ENCODE measurements around the gene OTUB2. TPM values are rescaled to one million over a fixed set of nuclear protein-coding genes. Genes with fewer than 3 reads are reported as not detected.
A peak's percentile ranks its signal among the peaks of the same experiment; 100 is the strongest.

OTUB2 gene
- polyA plus RNA-seq, 1 donor (not counting 4 experiments of a cell fraction or from before 2014, with no cell fraction given), result 2.6 TPM

GRCh38 chr14:93984070-93984469 is 42.1 kb upstream of the OTUB2 start:
- Histone ChIP-seq H3K4me3 (ENCODE audit: control insufficient read depth in 2 of 3, extremely low read depth in 1 of 3, insufficient read depth in 2 of 3, low read depth in 1 of 3, low read length in 3 of 3) (no peak overlapping the region), H3K9me3 (ENCODE audit: control insufficient read depth, low read depth, low read length) (no peaks in the 10 kb centered on the region), H3K36me3 (ENCODE audit: control insufficient read depth in 2 of 2, extremely low read depth in 1 of 2, insufficient read depth in 2 of 2, low read length in 2 of 2) (no peaks in the 10 kb centered on the region), H2AFZ (ENCODE audit: control insufficient read depth, low read length) (no peak overlapping the region), H3K9me1 (ENCODE audit: control insufficient read depth, extremely low read depth, insufficient read depth, low read length) (no peaks in the 10 kb centered on the region), H3K79me2 (ENCODE audit: control insufficient read depth, insufficient read depth, low read length) (no peaks in the 10 kb centered on the region), H3K27ac (ENCODE audit: control insufficient read depth, insufficient read depth, low read length) (no peak overlapping the region), H4K20me1 (ENCODE audit: control insufficient read depth, extremely low read depth, insufficient read depth, low read length) (no peaks in the 10 kb centered on the region), H3K4me1 (ENCODE audit: control insufficient read depth, extremely low read depth, insufficient read depth, low read length) (peaks cover 3% of the 10 kb centered on the region), H3K9ac (ENCODE audit: control insufficient read depth, extremely low read depth, insufficient read depth, low read length) (no peak overlapping the region), H3K4me2 (ENCODE audit: control insufficient read depth, extremely low read depth, insufficient read depth, low read depth, low read length) (no peak overlapping the region), H3K27me3 (ENCODE audit: control insufficient read depth, extremely low read depth, insufficient read depth, low read length) (peaks cover 9% of the 10 kb centered on the region)
- DNase-seq (ENCODE audit: low read depth, low spot score) (no peak), FAIRE-seq (no peak)
- dilution Hi-C loops (cut with MboI; ENCODE audit: extremely low pct_ligation_motif_present, low sequenced_read_pairs), result no loop called here
- TF ChIP-seq CTCF (optimal IDR thresholded peaks at IDR 0.05 in 1 of 3, IDR thresholded peaks at IDR 0.05 in 1 of 3, conservative IDR thresholded peaks at IDR 0.05 in 1 of 3; ENCODE audit: extremely low read depth in 1 of 3, insufficient read depth in 2 of 3, low read length in 3 of 3), result no peak
- TF ChIP-seq EZH2 (IDR thresholded peaks at IDR 0.05; ENCODE audit: low read length), result no peak

DNA sequence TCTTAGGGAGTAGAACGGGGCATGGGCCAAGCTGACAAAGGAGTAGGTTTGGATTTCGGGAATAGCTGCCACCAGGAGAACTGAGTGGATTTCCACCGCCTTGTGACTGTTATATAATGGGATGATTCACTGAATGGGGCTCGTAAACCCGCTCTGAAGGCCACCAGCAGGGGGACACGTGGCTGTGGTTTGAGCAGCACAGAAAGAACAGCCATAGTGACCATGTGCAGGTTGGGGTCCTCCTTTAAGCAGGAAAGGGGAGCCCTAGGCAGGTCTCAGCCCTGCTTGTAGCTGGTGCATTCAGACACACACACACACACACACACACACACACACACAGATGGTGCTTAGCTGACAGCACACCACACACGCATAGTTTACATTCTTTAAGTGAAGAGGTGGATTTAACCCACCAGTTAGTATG is 41.1 kb upstream of the OTUB2 start:
- no peak for FAIRE-seq

More for the DNA sequence above, 41.1 kb upstream of the OTUB2 start:
- Histone ChIP-seq H3K27ac (ENCODE audit: control insufficient read depth, insufficient read depth, low read length) (no peak overlapping the region), H3K9me1 (ENCODE audit: control insufficient read depth, extremely low read depth, insufficient read depth, low read length) (no peaks in the 10 kb centered on the region), H3K4me2 (ENCODE audit: control insufficient read depth, extremely low read depth, insufficient read depth, low read depth, low read length) (no peak overlapping the region), H2AFZ (ENCODE audit: control insufficient read depth, low read length) (no peak overlapping the region), H3K9ac (ENCODE audit: control insufficient read depth, extremely low read depth, insufficient read depth, low read length) (no peak overlapping the region), H3K27me3 (ENCODE audit: control insufficient read depth, extremely low read depth, insufficient read depth, low read length) (peaks cover 9% of the 10 kb centered on the region), H3K9me3 (ENCODE audit: control insufficient read depth, low read depth, low read length) (no peaks in the 10 kb centered on the region), H3K4me1 (ENCODE audit: control insufficient read depth, extremely low read depth, insufficient read depth, low read length) (peaks cover 3% of the 10 kb centered on the region), H3K79me2 (ENCODE audit: control insufficient read depth, insufficient read depth, low read length) (no peaks in the 10 kb centered on the region), H3K36me3 (ENCODE audit: control insufficient read depth in 2 of 2, extremely low read depth in 1 of 2, insufficient read depth in 2 of 2, low read length in 2 of 2) (no peaks in the 10 kb centered on the region), H4K20me1 (ENCODE audit: control insufficient read depth, extremely low read depth, insufficient read depth, low read length) (no peaks in the 10 kb centered on the region), H3K4me3 (ENCODE audit: control insufficient read depth in 2 of 3, extremely low read depth in 1 of 3, insufficient read depth in 2 of 3, low read depth in 1 of 3, low read length in 3 of 3) (no peak overlapping the region)
- DNase-seq (ENCODE audit: low read depth, low spot score), result no peak
- dilution Hi-C loops (cut with MboI; ENCODE audit: extremely low pct_ligation_motif_present, low sequenced_read_pairs), result no loop called here
- TF ChIP-seq EZH2 (IDR thresholded peaks at IDR 0.05; ENCODE audit: low read length) (no peak), CTCF (optimal IDR thresholded peaks at IDR 0.05 in 1 of 3, IDR thresholded peaks at IDR 0.05 in 1 of 3, conservative IDR thresholded peaks at IDR 0.05 in 1 of 3; ENCODE audit: extremely low read depth in 1 of 3, insufficient read depth in 2 of 3, low read length in 3 of 3) (peak in 2 of 3 experiments; percentile 20 to 43)
